Vagina (tissue), 2 donors: ENCODE data around the gene NAV2.

Experiments
- CTCF ChIP-seq, 3 experiments: fragments of 450-650 bp in 2 of 3; fragments of 200-600 bp in 1 of 3; sonication (generic) in 1 of 3; IDR thresholded peaks; one replicate each; pipeline ENCODE4 v1.5.1; 2017 to 2019; ENCODE audit warnings: antibody characterized with exemption in 3 of 3, mild to moderate bottlenecking in 2 of 3, moderate library complexity in 2 of 3
- POLR2A ChIP-seq, 2 donors: fragments of 450-650 bp; IDR thresholded peaks; one replicate each; pipeline ENCODE4 v1.6.1; 2017; ENCODE audit warnings: antibody characterized with exemption in 2 of 2, mild to moderate bottlenecking in 2 of 2, moderate library complexity in 2 of 2
- POLR2AphosphoS5 ChIP-seq, 2 donors: sonication (generic); formaldehyde crosslinking; IDR thresholded peaks; one replicate each; pipeline ENCODE4 v1.9.0; 2017; ENCODE audit warnings: antibody characterized with exemption in 2 of 2, mild to moderate bottlenecking in 2 of 2, low read depth in 1 of 2; ENCODE audit not compliant: insufficient read depth in 1 of 2

- TF ChIP-seq POLR2A (IDR thresholded peaks at IDR 0.05), result no peak
- TF ChIP-seq CTCF (IDR thresholded peaks at IDR 0.05), result no peak
- no peak for TF ChIP-seq POLR2AphosphoS5 (IDR thresholded peaks at IDR 0.05; ENCODE audit: insufficient read depth in 1 of 2, low read depth in 1 of 2)
Measured at GRCh38 chr11:19790831-19791552, 78.4 kb downstream of the NAV2 start.
